Measurements from ENCODE around the gene ST3GAL3.
"Not testable (repeated sequence)": the region's sequence is repeated elsewhere in the genome, so short reads cannot be mapped to it uniquely, and the experiment has no call there.

The ST3GAL3 gene

DNA sequence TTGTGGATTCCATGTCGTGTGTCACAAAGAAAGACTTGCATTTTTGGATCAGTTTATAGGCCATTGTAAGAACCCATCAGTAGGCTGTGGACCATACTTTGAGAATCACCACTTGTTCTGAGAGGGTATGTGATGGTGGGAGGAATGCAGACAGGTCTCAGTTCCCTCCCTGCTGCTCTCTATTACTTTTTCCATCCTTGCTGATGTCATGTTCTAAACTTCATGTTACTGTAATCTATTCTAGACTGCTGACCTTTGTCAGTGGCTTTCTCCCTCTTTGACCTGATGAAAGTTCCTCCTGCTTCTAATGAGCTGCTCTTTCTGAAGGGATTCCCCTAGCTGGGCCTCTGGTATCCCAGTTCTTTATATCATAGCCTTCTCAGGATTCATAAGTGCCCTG, 46.1 kb downstream of the ST3GAL3 start:
- no peak for DNase-seq (ENCODE audit: low read depth in 2 of 3, low spot score in 1 of 3)

DNA sequence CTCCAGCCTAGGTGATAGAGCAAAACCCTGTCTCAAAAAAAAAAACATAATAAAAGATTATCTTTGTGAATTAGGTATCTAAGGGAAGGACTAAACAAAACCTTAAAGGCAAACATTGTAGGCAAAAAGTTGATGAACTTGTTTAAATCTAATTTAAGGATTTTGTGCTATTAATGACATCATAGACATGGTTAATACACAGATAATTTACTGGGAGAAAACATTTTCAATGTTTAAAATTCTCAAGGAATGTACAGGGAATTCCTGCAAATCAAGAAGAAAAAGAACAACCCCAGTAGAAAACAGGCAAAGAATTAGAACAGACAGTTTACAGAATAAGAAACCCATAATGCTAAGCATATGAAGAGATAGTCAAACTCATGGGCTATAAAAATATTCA, 47.6 kb downstream of the ST3GAL3 start:
- no peak for DNase-seq (ENCODE audit: low read depth in 2 of 3, low spot score in 1 of 3)

DNA sequence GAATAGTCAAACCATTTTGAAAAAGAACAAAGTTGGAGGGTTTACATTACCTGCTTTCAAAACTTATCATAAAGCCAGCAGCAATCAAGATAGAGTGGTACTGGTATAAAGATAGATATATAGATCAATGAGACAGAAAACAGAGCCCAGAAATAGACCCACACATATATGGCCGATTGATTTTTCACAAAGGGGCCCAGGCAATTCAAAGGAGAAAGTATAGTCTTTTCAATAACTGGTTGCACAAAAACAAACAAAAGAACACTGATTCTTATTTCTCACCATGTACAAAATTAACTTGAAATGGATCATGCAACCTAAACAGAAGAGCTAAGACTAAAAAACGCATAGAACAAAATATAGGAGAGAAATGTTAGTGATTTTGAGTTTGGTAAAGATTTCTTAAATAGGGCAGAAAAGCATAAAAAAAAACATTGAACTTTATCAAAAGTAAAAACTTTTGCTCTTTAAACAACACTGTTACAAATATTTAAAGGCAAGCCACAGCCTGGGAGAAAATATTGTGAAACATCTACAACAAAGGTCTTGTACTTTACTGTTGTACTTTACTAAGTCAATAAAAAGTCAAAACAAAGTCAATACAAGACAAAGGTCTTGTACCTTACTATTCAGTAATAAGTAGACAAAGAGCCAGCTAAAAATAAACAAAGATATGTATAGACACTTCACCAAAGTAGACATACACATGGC, 50.2 kb downstream of the ST3GAL3 start:
- DNase-seq (ENCODE audit: low read depth in 2 of 3, low spot score in 1 of 3), result no peak

DNA sequence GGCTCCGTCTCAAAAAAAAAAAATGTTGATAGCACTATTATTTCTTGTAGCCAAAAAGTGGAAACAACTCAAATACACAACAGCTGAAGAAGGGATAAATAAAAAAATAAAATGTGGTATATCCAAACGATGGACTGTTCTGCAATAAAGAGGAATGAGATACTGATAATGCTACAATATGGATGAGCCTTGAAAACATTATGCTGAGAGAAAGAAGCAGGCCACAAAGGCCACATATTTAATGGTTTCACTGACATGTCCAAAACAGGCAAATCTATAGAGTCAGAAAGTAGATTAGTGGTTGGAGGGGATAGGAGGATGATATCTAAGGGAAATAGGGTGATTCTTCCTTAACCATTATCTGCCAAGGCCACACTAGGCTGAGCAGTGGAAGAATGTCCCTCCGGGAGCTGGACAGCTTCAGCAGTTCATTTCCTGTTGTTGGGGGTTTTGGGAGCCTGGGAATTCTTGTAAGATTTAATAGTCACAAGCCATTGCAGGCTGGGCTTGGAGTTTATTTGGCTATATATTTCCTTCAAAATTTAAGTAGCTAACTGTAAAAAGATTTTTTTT, 53.5 kb downstream of the ST3GAL3 start:
- DNase-seq (ENCODE audit: low read depth in 2 of 3, low spot score in 1 of 3), result no peak

DNA sequence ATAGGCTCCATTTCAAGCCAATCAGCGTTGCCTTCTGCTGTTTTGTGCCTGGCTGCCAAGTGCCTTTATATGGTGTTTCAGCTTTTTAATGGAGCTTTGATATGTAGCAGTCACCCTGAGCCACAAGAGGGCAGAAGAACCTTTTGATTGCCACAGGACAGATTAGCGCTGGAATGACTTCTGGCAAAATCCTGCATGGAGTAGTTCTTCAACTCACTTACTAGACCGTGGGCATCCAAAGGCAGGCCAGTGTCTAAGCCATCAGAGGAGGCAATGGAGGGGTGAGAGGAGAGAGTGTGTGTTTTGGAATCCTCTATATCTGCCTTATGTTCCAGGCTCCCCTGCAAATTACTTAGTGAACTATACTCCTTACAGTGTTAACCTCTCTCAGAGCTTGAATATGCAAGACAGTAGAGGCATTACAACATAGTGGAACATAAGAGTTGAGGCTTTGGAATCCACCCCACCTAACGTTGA, 56.2 kb downstream of the ST3GAL3 start:
- DNase-seq (ENCODE audit: low read depth in 2 of 3, low spot score in 1 of 3), result peak; percentile 14 to 40 (median 22)

DNA sequence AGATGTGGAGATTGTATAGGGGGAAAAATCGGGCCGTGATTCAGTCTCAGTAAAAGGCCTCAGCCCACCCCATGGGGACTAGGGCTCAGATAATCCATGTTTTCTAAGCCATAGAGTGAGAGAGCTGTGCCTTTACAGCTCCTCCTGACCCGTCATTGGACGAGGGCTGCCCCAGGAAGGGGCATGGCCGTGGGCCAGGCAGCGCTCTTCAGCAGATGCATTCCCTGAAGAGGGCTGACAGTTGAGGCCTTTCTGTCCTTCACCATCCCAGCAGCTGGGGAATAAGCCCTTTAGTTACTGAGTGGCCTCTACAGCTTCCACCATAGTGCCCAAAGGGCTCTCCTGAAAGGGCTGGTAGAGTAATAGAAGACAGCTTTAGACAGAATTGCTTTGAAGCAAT, 57.2 kb downstream of the ST3GAL3 start:
- DNase-seq (ENCODE audit: low read depth in 2 of 3, low spot score in 1 of 3), result no peak

DNA sequence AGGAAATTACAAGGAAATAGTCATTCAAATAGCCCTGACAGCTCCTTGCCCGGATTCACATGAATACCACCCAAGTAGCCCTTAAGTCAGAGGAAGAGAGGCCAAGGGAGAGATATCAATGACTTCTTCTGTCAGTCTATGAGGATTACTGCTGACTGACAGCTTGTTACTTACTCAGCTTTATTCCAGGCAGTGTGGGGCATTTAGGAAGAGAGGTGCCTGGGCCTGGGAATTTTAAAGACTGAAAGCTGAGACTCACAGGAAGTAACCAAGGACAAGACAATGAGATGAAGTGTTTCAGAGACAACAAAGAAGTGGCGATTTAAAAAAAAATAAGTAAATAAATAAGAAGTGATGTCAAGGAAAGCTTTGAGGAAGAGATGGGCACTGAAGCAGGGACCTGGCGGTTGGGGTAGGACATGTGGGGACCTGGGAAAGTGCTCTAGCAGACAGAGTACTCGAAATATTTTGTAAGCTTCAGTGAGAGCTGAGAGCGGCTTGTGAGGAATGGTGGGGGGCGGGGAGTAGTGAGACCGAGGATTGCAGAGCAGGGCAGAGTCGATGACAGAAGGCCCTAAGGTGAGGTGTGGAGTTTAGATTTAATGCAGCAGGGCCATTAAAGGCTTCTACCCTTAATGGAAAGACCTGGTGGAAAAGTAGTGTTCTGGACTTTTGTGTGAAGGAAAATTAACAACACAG, 58.9 kb downstream of the ST3GAL3 start:
- DNase-seq (ENCODE audit: low read depth in 2 of 3, low spot score in 1 of 3), result no peak

DNA sequence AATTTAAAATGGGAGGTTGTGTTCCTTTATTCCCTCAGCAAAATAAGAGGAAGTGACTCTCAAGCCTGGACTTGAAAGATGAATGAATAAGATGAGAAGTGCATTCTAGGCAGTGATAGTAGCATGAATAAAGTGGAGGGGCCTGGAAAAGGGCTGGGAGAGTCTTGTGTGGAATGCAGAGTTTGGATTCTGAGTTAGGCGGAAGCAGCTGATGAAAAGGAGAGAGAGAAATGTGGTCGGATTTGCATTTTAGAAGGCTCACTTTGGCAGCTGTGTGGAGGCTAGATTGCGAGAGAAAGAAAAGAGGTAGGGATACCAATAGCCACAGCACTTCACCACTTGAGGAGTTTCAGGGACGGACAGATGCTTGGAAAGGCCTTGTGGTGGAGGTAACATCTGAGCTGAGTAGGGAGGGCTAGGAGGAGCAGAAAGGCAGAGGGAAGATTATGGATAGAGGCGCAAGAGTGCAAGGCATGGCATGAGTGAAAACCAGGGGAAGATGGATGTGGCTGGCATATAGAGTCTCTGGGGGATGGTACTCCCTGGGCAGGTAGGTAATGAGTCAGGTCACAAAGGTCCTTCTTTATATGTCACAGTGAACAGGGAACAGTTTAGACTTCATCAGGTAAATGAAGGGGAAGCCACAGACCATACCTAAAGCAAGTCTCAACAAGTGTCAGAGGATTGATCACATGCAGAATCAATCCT, 59.6 kb downstream of the ST3GAL3 start:
- DNase-seq (ENCODE audit: low read depth in 2 of 3, low spot score in 1 of 3), result no peak

DNA sequence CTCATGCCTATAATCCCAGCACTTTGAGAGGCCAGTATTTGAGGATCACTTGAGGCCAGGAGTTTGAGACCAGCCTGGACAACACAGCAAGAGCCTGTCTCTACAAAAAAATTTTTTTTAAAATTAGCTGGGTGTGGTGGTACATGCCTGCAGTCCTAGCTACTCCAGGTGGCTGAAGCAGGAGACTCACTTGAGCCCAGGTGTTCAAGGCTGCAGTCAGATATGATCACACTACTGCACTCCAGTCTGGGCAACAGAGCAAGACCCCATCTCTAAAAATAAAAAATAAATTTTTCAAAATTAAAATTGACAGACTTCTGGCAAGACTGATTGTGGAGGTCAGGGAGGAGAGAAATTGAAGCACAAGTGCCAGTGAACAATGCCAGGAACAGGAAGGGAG, 60.8 kb downstream of the ST3GAL3 start:
- DNase-seq (ENCODE audit: low read depth in 2 of 3, low spot score in 1 of 3), result no peak

DNA sequence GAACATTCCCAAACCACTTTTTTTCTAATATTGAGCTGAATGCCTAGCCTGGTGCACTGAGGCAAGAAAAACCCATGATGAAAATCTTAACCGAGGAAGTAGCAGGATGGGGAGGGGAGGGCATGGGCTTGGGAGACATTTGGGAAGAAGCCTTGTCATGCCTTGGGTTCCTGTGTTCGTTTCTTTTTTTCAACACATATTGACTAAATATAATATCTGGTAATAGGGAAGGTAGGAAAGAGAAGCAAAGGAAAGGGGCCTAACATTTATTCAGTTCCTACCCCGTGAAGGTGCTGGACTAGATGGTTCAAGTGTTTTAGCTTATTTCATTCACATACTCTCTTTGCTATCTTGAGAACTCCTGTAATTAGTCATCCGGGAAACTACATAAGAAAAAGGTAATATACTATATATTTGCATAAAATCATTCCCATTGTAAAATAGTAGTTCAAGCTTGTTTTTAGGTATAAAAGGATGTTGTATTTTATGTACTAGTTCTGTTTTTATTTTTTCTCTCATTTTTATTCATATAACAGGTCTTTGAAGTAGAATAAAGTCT, 62.1 kb downstream of the ST3GAL3 start:
- DNase-seq (ENCODE audit: low read depth in 2 of 3, low spot score in 1 of 3), result no peak

DNA sequence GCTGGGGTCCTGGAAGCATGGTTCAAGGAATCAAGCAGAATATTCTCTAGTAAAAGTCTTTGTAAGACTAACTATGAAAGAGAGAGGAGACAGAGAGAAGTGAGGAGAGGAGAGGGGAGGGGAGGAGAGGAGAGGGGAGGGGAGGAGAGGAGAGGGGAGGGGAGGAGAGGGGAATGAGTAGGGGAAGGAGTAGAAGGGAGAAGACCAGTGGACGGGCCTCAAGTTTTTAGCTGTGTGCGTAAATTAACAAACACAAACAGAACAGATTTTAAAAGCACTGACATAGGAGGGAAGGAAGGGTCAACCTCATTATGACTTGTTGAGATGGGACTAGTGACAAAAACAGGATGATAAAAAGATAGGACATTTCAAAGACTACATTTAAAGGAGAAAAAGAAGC, 62.8 kb downstream of the ST3GAL3 start:
- DNase-seq (ENCODE audit: low read depth in 2 of 3, low spot score in 1 of 3), result no peak

DNA sequence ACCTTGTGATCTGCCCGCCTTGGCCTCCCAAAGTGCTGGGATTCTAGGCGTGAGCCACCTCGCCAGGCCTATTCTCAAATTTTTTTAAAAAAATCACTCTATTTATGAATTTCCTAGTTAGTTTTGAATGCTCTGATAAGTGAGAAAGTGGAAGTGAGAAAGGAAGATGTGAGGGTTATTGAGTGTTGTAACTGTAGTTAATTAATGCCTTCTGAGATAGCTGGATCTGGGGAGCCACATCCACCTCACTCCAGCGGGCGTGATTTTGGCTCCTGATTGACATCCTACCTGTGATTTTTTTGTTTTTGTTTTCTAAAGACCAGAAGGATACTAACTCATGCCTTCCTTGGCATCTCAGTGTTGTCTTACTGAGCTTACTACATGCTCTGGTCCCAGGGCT, 65.6 kb downstream of the ST3GAL3 start:
- no peak for DNase-seq (ENCODE audit: low read depth in 2 of 3, low spot score in 1 of 3)

DNA sequence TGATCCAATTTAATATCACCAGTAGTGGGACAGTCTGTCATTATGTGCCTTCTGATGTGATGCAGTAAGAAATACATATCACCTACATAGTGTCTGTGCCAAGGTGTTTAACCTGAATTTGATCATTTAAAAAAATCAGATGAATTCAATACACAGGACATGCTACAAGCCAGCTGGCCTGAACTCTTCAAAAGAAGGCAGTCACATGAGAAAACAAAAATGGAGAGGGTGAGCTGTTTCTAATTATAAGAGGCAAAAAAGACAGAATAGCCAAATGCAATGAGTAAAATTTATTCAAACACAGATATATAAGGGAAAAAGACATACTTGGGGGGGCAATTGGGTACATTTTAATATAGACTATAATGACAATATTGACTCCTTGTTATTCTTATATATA, 66.5 kb downstream of the ST3GAL3 start:
- no peak for DNase-seq (ENCODE audit: low read depth in 2 of 3, low spot score in 1 of 3)

DNA sequence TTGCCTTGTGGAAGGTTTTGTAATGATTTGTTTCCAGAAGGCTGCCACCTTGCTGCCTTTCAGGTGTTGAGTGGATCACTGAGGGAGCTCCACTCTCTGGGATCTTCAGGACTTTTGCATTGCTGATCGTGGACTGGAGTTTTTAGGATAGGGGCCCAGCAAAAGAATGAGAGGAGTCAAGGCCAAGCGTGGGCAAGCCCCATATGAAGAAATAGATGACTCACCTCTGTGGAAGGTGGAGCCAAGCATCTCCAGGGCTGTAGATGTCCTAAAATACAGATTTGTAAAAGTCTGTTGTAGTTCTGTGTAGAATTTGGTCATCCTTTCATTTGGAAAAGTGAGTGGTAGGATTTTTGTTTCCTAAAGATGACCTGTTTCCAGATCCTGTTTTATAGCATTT, 67.0 kb downstream of the ST3GAL3 start:
- no peak for DNase-seq (ENCODE audit: low read depth in 2 of 3, low spot score in 1 of 3)

DNA sequence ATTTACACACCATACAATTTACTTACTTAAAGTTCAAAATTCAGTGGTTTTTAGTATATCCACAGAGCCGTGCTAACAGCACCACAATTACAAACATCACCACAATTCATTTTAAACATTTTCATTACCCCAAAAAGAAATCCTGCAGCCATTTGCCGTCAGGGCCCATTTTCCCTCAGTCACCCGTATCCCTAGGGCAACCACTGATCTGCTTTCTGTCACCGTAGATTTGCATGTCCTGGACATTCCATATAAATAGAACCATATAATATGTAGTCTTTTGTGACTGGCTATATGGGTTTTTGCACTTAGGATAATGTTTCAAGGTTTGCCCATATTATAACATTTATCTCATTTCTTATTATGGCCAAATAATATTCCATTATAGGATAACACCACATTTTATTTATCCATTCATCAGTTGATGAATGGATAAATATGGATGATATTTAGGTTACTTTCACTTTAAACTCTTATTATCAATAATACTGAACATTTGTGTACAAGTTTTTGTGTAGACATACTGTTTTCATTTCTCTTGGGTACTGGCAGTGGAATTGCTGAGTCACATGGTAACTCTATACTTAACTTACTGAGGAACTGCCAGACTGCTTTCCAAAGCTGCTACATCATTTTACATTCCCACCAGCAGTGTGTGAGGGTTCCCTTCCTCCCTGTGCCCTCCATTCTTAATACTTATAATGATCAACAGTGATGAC, 68.9 kb downstream of the ST3GAL3 start:
- no peak for DNase-seq (ENCODE audit: low read depth in 2 of 3, low spot score in 1 of 3)

DNA sequence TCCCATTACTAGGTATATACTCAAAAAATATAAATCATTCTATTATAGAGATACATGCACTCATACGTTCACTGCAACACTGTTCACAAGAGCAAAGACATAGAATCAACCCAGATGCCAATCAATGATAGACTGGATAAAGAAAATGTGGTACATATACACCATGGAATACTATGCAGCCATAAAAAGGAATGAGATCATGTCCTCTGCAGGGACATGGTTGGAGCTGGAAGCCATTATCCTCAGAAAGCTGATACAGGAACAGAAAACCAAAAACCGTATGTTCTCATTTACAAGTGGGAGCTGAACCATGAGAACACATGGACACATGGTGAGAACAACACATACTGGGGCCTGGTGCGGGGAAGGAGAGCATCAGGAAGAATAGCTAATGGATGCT, 70.6 kb downstream of the ST3GAL3 start:
- DNase-seq (ENCODE audit: low read depth in 2 of 3, low spot score in 1 of 3), result not testable (repeated sequence)

DNA sequence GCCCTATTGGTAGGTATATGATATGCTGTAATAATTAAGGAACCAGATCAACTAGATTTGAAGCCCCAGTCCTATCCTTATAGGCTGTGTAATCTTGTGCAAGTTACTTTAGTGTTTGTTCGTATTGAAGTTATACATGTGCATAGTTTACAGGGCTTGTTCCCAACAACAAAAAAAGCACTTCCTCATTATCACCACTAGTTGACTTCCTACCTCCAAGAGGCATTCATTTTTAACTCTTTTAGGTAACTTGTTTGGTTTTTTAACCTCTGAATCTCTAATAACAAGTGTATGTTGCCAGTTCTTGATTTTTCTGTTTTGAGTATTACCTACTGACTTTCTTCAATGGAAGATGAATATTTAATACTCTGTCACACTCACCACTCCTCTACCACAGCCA, 71.9 kb downstream of the ST3GAL3 start:
- no peak for DNase-seq (ENCODE audit: low read depth in 2 of 3, low spot score in 1 of 3)

DNA sequence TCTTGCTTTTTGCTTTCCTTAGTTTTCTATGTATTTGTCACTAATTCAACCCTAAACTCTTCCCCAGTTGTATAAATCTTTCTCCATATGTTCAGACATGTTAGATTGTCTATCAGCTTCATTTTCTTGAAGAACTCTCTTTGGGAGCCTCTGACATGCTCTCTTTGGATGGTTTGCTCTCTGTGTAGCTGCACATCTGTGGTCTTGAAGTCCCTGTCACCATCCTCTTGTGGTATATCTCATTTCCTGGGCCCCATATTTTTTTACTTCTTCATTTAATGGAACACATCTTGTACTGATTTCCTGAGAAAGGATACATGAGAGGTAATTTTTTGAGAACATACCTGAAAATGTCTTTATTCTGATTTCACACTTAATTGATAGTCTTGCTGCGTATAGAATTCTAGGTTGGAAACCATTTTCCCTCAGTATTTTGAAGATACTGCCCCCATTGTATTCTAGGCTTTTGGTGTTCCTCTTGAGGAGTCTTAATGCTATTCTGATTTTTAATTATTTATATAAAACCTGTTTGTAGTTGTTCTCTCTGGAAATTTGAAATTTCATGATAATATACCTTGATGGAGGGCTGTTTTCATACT, 72.6 kb downstream of the ST3GAL3 start:
- no peak for DNase-seq (ENCODE audit: low read depth in 2 of 3, low spot score in 1 of 3)

DNA sequence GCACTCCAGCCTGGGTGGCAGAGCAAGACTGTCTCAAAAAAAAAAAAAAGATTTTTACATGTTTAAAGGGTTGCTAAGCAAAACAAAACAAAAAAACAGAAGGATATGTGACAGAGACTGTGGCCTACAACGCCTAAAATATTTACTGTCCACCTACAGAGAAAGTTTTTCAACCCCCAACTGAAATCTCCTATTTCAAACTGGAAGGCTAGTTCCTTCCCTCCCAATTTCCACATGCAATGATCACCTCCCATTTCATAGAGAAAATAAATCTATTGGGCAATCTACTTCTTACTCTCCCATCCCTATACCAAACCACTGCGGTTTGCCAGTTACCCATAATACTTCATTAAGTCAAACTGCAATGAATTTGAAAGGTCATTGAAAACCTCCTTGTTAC, 74.2 kb downstream of the ST3GAL3 start:
- no peak for DNase-seq (ENCODE audit: low read depth in 2 of 3, low spot score in 1 of 3)

DNA sequence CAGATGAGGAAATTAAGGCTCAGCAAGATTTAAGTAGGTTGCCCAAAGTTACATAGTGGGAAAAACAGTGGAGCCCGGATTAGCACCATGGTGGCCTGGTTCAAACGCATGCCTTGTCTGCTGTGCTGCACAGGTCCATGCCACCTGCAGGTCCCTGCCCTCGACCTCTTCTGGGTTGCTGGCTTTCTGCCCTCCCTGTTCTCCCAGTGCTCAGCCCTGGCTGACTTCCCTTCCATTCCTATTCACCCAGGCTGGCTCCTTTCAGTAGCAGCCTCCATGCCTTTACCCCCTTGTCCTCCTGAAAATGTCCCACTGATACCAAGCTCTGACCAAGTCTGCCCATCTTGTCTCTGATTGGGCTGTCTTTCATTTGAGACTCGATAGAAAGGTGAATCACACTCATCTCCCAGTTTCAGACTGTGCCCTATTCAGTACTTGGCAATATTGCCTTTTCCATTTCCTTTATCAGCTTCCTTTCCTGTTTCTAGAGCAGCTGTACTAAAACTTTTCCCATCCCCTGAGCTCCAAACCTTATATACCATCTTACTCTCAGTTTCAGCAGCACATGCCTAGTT, 75.8 kb downstream of the ST3GAL3 start:
- DNase-seq (ENCODE audit: low read depth in 2 of 3, low spot score in 1 of 3), result no peak

Data from stimulated activated CD4-positive, alpha-beta T cell treated with anti-CD3 and anti-CD28 coated beads, Interleukin-12 subunit alpha, Interleukin-12 subunit beta, amount 100 ng/mL, for 48 hours (primary cell).